Neuron (in vitro differentiated cells): ENCODE results near the gene SPAG16.

Experiments
- H2AFZ ChIP-seq: one replicate; pipeline ENCODE4 v1.6.1; 2013; ENCODE audit warnings: low read depth, mild to moderate bottlenecking, inconsistent platforms, low read length, moderate library complexity
- H3K27me3 ChIP-seq: one replicate; pipeline ENCODE4 v1.6.1; 2013; ENCODE audit warnings: low read length; ENCODE audit not compliant: insufficient read depth
- H3K36me3 ChIP-seq: one replicate; pipeline ENCODE4 v1.6.1; 2013; ENCODE audit warnings: low read length; ENCODE audit not compliant: insufficient read depth
- H3K4me1 ChIP-seq: one replicate; pipeline ENCODE4 v1.6.1; 2013; ENCODE audit warnings: low read length; ENCODE audit not compliant: insufficient read depth
- H3K4me3 ChIP-seq: 2 replicates; pipeline ENCODE4 v1.5.1; 2013; ENCODE audit warnings: mild to moderate bottlenecking, low read length, moderate library complexity
- H3K9me3 ChIP-seq: one replicate; pipeline ENCODE4 v1.6.1; 2013; ENCODE audit warnings: low read length

Gene SPAG16

DNA sequence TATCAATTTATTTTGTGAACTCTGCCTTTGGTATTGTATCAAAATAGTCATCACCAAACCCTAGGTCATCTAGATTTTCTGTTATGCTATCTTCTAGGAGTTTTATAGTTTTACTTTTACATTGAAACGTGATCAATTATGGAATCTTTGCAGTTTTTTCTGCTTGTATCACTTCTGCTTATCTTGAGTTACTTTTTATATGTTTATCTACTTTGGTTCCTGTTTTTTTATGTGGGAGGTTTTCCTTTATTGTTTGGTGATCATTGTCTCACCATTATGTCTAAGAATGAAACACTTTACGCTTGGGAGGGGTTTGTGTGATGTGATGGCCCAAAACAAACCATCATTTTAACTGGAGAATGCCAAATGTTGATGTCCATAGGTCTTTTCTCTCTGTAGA lies 261.2 kb downstream of the SPAG16 start:
- H3K4me1 ChIP-seq = no peaks in the 10 kb centered on the region

DNA sequence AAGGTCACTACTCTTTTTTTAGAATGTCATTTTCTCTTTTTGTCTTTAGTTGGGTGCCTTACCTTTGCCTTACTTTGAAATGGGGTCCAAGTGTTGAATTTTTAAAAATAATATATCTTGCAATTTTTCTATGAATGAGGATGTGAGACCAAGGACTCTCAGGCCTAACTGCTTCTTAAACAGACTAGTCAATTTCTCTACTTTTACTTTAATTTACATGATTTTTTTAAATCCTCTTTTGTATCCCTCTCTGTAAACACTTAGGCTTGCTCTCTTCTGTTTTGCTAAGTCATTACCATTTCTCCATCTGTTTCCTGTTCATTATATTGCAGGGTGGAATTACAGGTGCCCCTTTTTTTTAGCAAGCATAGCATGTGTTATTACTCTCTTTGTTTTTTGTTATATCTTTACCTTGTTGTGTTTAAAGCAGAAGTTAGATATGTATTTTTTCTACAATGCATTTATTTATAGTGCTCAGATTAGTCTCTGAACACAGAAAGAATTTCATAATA lies 261.8 kb downstream of the SPAG16 start:
- H2AFZ ChIP-seq = no peak overlapping the region
- no peaks in the 10 kb centered on the region for H3K36me3 ChIP-seq
- H3K9me3 ChIP-seq = no peaks in the 10 kb centered on the region
- no peaks in the 10 kb centered on the region for H3K27me3 ChIP-seq
- no peaks in the 10 kb centered on the region for H3K4me1 ChIP-seq
- no peak overlapping the region for H3K4me3 ChIP-seq

More for the DNA sequence above, 261.2 kb downstream of the SPAG16 start:
- H2AFZ ChIP-seq = no peak overlapping the region
- H3K36me3 ChIP-seq = no peaks in the 10 kb centered on the region
- no peak overlapping the region for H3K4me3 ChIP-seq
- no peaks in the 10 kb centered on the region for H3K9me3 ChIP-seq
- H3K27me3 ChIP-seq = no peaks in the 10 kb centered on the region

DNA sequence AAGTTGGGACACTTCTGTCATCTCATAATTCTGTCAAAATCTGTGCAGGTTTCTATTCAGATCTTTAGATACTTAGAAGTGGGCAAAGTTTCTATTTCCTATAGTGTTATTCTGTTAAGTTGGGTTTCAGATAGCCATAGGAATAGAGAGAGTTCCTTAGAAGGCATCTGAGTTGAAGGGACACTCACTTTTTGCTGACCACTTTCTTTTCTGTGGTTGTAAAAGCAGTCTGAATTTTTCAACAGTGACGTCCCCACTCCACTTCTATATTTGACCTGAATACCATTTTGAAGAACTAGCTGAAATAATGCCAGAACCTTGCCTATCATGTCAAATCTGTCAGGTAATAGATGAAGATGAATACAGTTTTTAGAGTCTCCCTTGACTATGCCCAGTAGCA lies 267.3 kb downstream of the SPAG16 start:
- Histone ChIP-seq H3K36me3 (no peaks in the 10 kb centered on the region), H3K27me3 (no peaks in the 10 kb centered on the region), H3K4me3 (no peak overlapping the region), H3K4me1 (no peaks in the 10 kb centered on the region), H3K9me3 (no peaks in the 10 kb centered on the region), H2AFZ (no peak overlapping the region)

DNA sequence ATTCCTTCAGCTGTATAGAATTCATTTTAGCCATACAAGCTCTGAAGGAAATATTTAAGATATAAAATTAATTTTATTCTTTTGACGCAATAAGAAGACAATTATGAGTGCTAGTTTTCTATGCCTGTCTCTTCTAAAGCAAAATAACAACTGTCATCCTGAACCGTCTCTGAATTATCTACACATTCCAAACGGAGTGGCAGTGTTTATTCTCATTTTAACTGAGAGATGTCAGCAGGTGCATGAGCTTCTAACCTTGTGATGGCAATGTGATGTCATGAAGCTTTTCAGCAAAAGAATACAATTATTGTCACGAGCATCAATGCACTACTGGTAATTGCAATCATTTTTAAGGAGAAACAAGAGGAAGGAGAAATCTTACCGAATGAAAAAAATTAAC lies 274.8 kb downstream of the SPAG16 start:
- Histone ChIP-seq H3K36me3 (no peaks in the 10 kb centered on the region), H3K9me3 (no peaks in the 10 kb centered on the region), H3K4me3 (no peak overlapping the region), H3K27me3 (no peaks in the 10 kb centered on the region), H3K4me1 (no peaks in the 10 kb centered on the region), H2AFZ (no peak overlapping the region)

DNA sequence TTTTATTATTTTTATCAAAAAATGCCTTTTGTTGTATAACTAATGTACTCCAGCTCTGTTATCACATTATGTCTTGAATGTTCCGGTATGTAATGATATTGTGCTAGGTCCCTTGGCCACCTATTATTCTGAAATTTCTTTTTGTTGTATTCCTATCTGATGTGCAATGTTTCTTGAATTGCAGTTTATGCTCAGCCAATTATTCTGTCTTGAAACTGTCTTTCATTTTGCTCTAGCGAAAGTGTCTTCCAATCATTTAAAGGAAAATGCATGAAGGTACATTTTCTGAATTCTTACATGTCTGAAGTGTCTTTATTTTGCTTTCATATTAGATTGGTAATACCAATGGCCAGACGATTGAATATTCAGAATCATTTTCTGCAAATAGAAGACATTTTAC lies 277.5 kb downstream of the SPAG16 start:
- no peak overlapping the region for H3K4me3 ChIP-seq
- no peak overlapping the region for H2AFZ ChIP-seq
- no peaks in the 10 kb centered on the region for H3K9me3 ChIP-seq
- H3K4me1 ChIP-seq = no peaks in the 10 kb centered on the region
- no peaks in the 10 kb centered on the region for H3K27me3 ChIP-seq
- H3K36me3 ChIP-seq = no peaks in the 10 kb centered on the region

DNA sequence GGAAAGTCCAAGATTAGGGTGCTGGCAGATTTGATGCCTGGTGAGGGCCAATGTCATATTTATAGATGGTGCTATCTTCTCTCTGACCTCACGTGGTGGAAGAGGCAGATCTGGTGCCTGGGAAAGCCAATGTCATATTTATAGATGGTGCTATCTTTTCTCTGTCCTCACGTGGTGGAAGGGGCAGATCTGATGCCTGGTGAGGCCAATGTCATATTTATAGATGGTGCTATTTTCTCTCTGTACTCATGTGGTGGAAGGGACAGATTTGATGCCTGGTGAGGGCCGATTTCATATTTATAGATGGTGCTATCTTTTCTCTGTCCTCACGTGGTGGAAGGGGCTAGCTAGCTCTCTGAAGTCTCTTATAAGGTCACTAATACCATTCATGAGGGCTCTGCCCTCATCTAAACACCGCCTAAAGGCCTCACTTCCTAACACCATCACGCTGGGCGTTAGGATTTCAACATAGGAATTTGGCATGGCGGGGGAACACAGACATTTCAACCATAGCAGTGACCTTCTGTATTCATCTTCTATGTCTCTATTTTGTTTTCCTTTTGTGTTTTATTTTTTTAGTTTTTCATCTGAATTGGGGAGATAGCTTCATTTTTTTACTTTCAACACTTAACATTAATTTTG lies 278.4 kb downstream of the SPAG16 start:
- no peaks in the 10 kb centered on the region for H3K9me3 ChIP-seq
- H3K4me3 ChIP-seq = no peak overlapping the region
- no peaks in the 10 kb centered on the region for H3K4me1 ChIP-seq
- no peak overlapping the region for H2AFZ ChIP-seq
- no peaks in the 10 kb centered on the region for H3K36me3 ChIP-seq
- H3K27me3 ChIP-seq = no peaks in the 10 kb centered on the region

DNA sequence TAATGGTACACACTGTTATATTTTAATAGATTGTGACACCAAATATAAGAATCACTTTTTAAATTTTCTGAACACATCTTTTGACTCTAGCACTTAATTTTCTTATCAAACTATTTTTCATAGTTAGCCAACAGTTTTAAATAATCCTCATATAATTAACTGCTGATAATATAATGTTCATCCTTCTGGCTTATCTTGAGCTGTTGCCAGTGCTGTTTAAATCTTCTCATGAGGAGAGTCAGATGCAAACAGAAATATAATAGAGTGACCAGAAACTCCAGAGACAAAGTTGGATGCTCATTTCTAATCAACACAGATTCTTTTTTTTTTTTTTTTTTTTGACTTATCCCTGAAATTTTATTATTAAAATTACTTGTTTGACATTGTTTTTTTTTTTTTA lies 282.6 kb downstream of the SPAG16 start:
- Histone ChIP-seq H3K9me3 (no peaks in the 10 kb centered on the region), H3K27me3 (no peaks in the 10 kb centered on the region), H3K4me3 (no peak overlapping the region), H3K4me1 (no peaks in the 10 kb centered on the region), H3K36me3 (no peaks in the 10 kb centered on the region), H2AFZ (no peak overlapping the region)

DNA sequence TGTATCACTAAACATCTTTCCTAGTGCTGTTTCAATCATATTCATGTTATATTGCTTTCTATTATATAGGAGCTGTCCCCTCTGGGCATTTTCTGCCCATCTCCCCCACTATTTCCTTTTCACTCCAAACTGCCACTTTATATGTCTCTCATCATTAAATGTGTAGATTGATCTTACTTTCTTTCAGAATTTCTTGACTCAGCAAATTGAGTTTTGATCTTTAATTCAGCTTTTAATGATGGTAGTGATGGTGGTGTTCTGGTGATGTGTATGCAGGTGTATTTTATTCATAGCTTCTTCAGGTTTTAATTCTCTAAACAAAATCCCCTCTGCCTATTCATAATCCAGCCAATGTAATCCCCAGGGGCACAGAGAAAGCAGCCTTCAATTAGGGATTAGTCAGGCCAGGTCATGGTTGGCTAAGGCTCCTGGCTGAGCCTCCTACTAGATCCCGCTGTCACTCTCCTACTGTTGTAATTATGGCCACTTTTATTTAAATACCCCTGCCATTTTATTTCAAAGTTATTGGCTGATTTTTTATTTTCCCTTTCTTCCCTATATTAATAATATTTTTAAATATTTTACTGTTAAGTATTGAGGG lies 325.4 kb downstream of the SPAG16 start:
- no peaks in the 10 kb centered on the region for H3K9me3 ChIP-seq
- no peak overlapping the region for H3K4me3 ChIP-seq
- no peaks in the 10 kb centered on the region for H3K27me3 ChIP-seq
- H3K4me1 ChIP-seq = no peaks in the 10 kb centered on the region
- no peak overlapping the region for H2AFZ ChIP-seq
- no peaks in the 10 kb centered on the region for H3K36me3 ChIP-seq

DNA sequence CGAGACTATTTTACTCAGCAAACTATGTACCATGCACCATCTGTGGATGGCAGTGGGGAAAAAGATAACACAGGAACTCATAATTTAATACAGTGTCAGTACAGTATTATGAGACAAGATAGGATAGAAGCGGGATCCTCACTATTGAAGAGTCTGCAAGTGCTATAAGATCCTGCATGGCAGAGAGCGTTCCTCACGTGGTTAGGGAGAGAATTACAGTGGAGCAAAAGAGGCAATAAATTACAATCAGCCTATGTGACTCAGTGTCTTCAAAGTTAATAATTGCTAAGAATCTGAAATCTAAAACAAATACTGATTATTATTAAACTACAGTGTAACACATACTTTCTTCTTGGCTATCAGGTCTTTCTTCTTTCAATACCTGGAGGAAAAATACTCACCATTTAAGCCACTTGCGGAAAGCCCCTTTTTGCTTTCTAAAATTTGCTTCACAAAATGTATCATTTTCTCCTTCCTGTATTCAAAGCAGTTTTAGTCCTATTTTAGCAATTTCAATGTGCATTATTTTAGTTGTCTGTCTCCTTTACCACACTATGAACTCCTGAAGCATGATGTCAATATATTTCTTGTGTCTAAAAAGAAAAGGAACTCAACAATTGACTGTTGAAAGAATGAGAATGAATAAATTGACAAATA lies 342.9 kb downstream of the SPAG16 start:
- Histone ChIP-seq H3K36me3 (no peaks in the 10 kb centered on the region), H3K9me3 (no peaks in the 10 kb centered on the region), H3K4me1 (peaks cover 2% of the 10 kb centered on the region), H3K27me3 (no peaks in the 10 kb centered on the region), H3K4me3 (no peak overlapping the region), H2AFZ (no peak overlapping the region)

DNA sequence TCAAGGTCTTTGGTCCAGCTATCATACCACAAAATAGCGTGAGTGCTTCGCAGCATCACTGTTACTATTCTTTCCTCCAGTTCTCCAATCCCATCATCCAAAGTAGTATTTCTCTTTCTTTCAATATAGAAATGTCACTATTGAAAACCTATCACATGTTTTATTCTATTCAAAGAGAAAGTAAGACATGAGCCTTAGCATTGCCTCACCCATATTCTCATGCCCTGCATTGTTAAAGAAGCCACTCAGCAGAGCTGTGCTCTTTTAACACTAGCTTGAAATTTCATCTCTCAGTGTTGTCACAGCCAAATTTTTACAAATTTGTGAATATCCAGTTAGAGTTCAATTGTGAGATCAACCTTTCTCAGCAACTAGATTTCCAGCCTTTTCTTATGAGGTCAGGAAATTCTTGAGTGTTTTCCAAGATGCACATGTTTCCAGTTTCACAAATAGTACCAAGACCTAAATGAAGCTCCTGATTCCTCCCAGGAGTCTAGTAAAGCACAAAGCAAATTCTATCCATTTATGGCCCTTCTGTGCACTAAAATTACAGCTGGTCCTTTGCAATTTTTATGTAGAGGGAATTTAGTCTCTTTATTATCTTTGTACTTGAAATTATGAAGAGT lies 343.7 kb downstream of the SPAG16 start:
- H3K4me3 ChIP-seq = no peak overlapping the region
- no peaks in the 10 kb centered on the region for H3K9me3 ChIP-seq

DNA sequence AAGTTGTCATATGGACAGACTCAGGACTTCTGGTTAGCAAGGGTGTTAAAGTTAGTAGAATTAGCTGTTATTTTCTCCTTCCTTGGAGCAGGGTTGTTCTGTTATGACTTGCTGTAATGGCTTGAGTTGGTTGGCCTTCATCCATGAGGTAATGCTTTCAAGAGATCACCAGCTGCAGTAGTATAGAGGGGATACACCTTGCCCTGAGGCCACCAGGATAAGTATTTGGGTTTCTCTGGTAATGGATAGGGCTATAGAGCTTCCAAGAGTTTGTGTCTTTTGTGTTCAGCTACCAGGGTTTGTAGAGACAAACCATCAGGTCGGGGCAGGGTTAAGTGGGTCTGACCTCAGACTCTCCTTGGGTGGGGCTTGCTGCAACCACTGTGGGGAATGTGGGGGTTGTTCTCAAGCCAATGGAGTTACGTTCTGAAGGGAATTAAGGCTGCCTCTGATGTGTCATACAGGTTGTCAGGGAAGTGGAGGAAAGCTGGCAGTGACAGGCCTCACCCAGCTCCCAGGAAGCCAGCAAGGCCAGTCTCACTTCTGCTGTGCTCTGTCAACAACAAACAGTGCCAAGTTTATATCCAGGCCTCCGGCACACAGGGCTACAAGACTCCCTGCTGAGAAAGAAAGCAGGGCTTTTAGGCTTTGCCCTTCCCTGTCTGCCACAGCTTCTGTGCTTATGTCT lies 356.6 kb downstream of the SPAG16 start:
- Histone ChIP-seq H2AFZ (no peak overlapping the region), H3K4me3 (no peak overlapping the region), H3K9me3 (no peaks in the 10 kb centered on the region), H3K4me1 (no peaks in the 10 kb centered on the region), H3K36me3 (no peaks in the 10 kb centered on the region), H3K27me3 (no peaks in the 10 kb centered on the region)

More for the DNA sequence above, 343.7 kb downstream of the SPAG16 start:
- Histone ChIP-seq H3K4me1 (peaks cover 2% of the 10 kb centered on the region), H2AFZ (no peak overlapping the region), H3K27me3 (no peaks in the 10 kb centered on the region), H3K36me3 (no peaks in the 10 kb centered on the region)

DNA sequence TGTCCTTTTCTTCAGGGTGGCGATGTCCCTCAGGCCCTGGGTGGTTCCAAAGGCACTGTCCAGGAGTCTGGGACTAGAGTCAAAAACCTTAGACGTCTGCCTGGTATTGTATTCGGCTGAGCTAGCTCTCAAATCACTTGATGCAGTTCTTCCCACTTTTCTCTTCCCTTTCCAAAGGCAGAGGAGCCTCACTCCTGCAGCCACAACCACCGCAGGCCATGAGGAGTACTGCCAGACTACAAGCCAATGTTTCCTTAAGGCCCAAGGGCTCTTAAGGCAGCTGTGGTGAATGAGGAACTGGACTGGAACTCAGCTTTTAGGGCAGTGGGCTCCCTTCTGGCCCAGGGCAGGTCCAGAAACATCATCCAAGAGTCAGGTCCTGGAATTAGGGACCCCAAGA lies 360.7 kb downstream of the SPAG16 start:
- H3K36me3 ChIP-seq = no peaks in the 10 kb centered on the region
- no peak overlapping the region for H2AFZ ChIP-seq
- H3K27me3 ChIP-seq = no peaks in the 10 kb centered on the region
- H3K4me3 ChIP-seq = no peak overlapping the region
- H3K4me1 ChIP-seq = no peaks in the 10 kb centered on the region
- no peaks in the 10 kb centered on the region for H3K9me3 ChIP-seq

DNA sequence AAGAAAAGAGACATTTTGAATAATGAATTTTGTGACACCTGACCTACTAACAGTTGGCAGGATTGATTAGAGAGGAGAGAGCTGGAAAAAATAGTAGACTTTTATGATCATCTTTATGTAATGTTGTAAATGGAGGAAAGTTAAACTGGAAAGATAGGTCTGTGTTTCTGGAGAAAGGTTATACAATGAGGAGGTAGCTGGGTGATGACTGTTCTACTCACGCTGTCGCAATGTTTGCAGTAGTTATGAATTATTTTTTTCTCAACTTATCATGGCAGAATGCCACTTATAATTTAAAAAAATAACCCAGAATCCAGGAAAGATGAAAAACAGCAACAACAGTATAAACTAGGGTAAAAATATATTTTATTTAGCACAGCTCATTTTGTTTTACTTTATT lies 364.9 kb downstream of the SPAG16 start:
- Histone ChIP-seq H2AFZ (no peak overlapping the region), H3K4me1 (no peaks in the 10 kb centered on the region), H3K9me3 (no peaks in the 10 kb centered on the region), H3K4me3 (no peak overlapping the region), H3K27me3 (no peaks in the 10 kb centered on the region), H3K36me3 (no peaks in the 10 kb centered on the region)
